Ishikawa (cell line): ENCODE results near the gene FA2H.

Source experiments
- CEBPB ChIP-seq: IDR thresholded peaks from 2 replicates; pipeline ENCODE4 v1.6.1; 2012
- CREB1 ChIP-seq: IDR thresholded peaks from 2 replicates; pipeline ENCODE4 v1.6.1; 2012; ENCODE audit warnings: low read depth
- EP300 ChIP-seq: IDR thresholded peaks from 2 replicates; pipeline ENCODE4 v1.6.1; 2012; ENCODE audit warnings: borderline replicate concordance
- FOXM1 ChIP-seq: IDR thresholded peaks from 2 replicates; pipeline ENCODE4 v1.6.1; 2012; ENCODE audit warnings: low read depth, borderline replicate concordance
- NFIC ChIP-seq: IDR thresholded peaks from 2 replicates; pipeline ENCODE4 v1.6.1; 2012
- RAD21 ChIP-seq: IDR thresholded peaks from 2 replicates; pipeline ENCODE4 v1.6.1; 2012; ENCODE audit warnings: low read depth
- REST ChIP-seq: IDR thresholded peaks from 2 replicates; pipeline ENCODE4 v1.6.1; 2012; ENCODE audit warnings: low read depth, mild to moderate bottlenecking
- TAF1 ChIP-seq: IDR thresholded peaks from 2 replicates; pipeline ENCODE4 v1.6.1; 2012; ENCODE audit warnings: low read depth, mild to moderate bottlenecking
- TEAD4 ChIP-seq: IDR thresholded peaks from 2 replicates; pipeline ENCODE4 v1.6.1; 2012
- YY1 ChIP-seq: IDR thresholded peaks from 2 replicates; pipeline ENCODE4 v1.6.1; 2012; ENCODE audit warnings: low read depth
- TF ChIP-seq, protein P1 (sequence below): IDR thresholded peaks from 2 replicates; pipeline ENCODE4 v1.6.1; 2012

GRCh38 chr16:74735554-74735953 is 39.1 kb downstream of the FA2H start:
- TF ChIP-seq TAF1 = no peak
- TF ChIP-seq TEAD4 = no peak
- TF ChIP-seq EP300 = no peak
- no peak for TF ChIP-seq REST
- no peak for TF ChIP-seq CEBPB
- TF ChIP-seq, protein P1, sequence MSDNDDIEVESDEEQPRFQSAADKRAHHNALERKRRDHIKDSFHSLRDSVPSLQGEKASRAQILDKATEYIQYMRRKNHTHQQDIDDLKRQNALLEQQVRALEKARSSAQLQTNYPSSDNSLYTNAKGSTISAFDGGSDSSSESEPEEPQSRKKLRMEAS = no peak
- TF ChIP-seq RAD21 = no peak
- TF ChIP-seq NFIC = no peak
- TF ChIP-seq FOXM1 = no peak
- no peak for TF ChIP-seq YY1
- TF ChIP-seq CREB1 = no peak
